Kidney (tissue), 14 donors: ENCODE measurements around the gene TYK2. TPM values are rescaled to one million over a fixed set of nuclear protein-coding genes. Genes with fewer than 3 reads are reported as not detected.

ENCODE experiments used
- DNase-seq, 5 donors: peaks; one replicate each; pipeline ENCODE4 v3.0.0-alpha.2; 2013 to 2020
- FAIRE-seq: peaks from 2 replicates; lab custom pipeline; 2012; peaks lifted over from hg19 to GRCh38; lab: Jason Lieb, UNC
- H3K27ac ChIP-seq, 2 donors: one replicate each; pipeline ENCODE4 v1.7.0; 2013; ENCODE audit warnings: low read depth in 2 of 2, low read length in 2 of 2, inconsistent platforms in 1 of 2
- H3K27me3 ChIP-seq: one replicate; pipeline ENCODE4 v1.7.1; 2013; ENCODE audit warnings: low read length, inconsistent platforms; ENCODE audit not compliant: control insufficient read depth, insufficient read depth
- H3K36me3 ChIP-seq, 3 donors: one replicate each; pipeline versions ENCODE4 v1.7.0 to v1.7.1; 2013; ENCODE audit warnings: low read length in 3 of 3, control low read depth in 1 of 3, inconsistent platforms in 1 of 3; ENCODE audit not compliant: insufficient read depth in 3 of 3, control insufficient read depth in 2 of 3
- H3K4me1 ChIP-seq, 3 donors: one replicate each; pipeline versions ENCODE4 v1.7.0 to v1.7.1; 2013; ENCODE audit warnings: low read length in 3 of 3, inconsistent platforms in 1 of 3, low read depth in 1 of 3; ENCODE audit not compliant: control insufficient read depth in 2 of 3, insufficient read depth in 2 of 3
- H3K4me3 ChIP-seq, 3 donors: one replicate each; pipeline versions ENCODE4 v1.7.0 to v1.8.1; 2013; ENCODE audit warnings: low read length in 3 of 3, control low read depth in 1 of 3, inconsistent platforms in 1 of 3
- H3K9ac ChIP-seq, 3 donors: one replicate each; pipeline versions ENCODE4 v1.7.0 to v1.7.1; 2013; ENCODE audit warnings: low read length in 3 of 3, control low read depth in 1 of 3, inconsistent platforms in 1 of 3
- H3K9me3 ChIP-seq, 3 donors: one replicate each; pipeline versions ENCODE4 v1.7.0 to v1.7.1; 2013; ENCODE audit warnings: low read length in 3 of 3, control low read depth in 1 of 3, inconsistent platforms in 1 of 3; ENCODE audit not compliant: control insufficient read depth in 2 of 3, insufficient read depth in 1 of 3
- intact Hi-C: fragments of 100-400 bp; cut with DNase I; formaldehyde crosslinking; loops from one replicate; pipeline ENCODE4 v1.11.1; 2022
- polyA plus RNA-seq: library from polyadenylated mRNA; stranded (reverse); fragments of 350-450 nt; fragmentation: Illumina TruSeq; extraction: RNeasy Lipid Tissue Mini Kit (QIAGEN cat#74804); gene quantifications from one replicate; pipeline ENCODE4 v1.2.3, GENCODE V29; 2014; ENCODE audit warnings: low read depth, low replicate concordance; ENCODE audit not compliant: insufficient read depth
- total RNA-seq: library from RNA; stranded (reverse); fragmentation: NEBNext Ultra II Directional; extraction: Animal tissue kit (Norgen Biotek cat#: 25700); gene quantifications from one replicate; pipeline ENCODE4 v1.2.1, GENCODE V29; 2021
- TF ChIP-seq, protein P1 (sequence below): IDR thresholded peaks from 3 replicates; pipeline ENCODE4 v1.5.1; 2012; ENCODE audit warnings: mild to moderate bottlenecking, moderate library complexity, borderline replicate concordance; ENCODE audit not compliant: insufficient read depth; ENCODE audit errors: extremely low read depth
- donor health status: control.
- donor health status: control.
- donor health status: control.
- donor health status: control.
- donor health status: control.
- donor health status: DM: yes; HTN: yes; CAD: no.
- donor health status: Normal renal cell carcinoma (clear cell type).

The TYK2 gene
- total and polyA plus RNA-seq, 2 donors from 2014 or later, result 127 to 131 TPM

DNA sequence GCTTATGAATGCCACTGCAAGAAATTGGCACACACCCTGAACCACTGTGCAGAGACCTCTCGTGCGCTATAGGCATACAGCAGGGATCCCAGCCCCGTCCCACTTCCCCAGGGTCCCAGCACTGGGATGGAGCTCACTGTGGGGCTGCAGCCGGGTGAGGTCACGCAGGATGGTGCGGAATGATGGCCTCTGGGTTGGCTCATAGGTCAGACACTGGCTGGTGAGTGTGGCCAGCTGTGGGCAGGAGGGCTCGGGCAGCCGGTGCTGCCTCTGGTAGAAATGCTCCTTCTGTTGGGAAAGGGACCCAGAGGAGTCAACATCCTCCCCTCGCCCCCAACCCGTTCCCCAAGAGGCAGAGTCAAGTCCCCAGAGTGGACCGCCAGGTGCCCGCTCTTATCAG, 23.9 kb downstream of the TYK2 start:
- no peak overlapping the region for H3K27ac ChIP-seq
- FAIRE-seq (no peak), DNase-seq (no peak)
- intact Hi-C loops, result no loop called here
- peaks cover 0 to 3% (median 0%) of the 10 kb centered on the region in 3 donors for H3K36me3 ChIP-seq
- H3K4me3 ChIP-seq, result no peak overlapping the region
- TF ChIP-seq, protein P1, sequence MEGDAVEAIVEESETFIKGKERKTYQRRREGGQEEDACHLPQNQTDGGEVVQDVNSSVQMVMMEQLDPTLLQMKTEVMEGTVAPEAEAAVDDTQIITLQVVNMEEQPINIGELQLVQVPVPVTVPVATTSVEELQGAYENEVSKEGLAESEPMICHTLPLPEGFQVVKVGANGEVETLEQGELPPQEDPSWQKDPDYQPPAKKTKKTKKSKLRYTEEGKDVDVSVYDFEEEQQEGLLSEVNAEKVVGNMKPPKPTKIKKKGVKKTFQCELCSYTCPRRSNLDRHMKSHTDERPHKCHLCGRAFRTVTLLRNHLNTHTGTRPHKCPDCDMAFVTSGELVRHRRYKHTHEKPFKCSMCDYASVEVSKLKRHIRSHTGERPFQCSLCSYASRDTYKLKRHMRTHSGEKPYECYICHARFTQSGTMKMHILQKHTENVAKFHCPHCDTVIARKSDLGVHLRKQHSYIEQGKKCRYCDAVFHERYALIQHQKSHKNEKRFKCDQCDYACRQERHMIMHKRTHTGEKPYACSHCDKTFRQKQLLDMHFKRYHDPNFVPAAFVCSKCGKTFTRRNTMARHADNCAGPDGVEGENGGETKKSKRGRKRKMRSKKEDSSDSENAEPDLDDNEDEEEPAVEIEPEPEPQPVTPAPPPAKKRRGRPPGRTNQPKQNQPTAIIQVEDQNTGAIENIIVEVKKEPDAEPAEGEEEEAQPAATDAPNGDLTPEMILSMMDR, result no peak
- no peak overlapping the region for H3K9ac ChIP-seq
- no peaks in the 10 kb centered on the region for H3K27me3 ChIP-seq
- H3K4me1 ChIP-seq, result peaks cover 0 to 4% (median 0%) of the 10 kb centered on the region in 3 donors
- H3K9me3 ChIP-seq, result no peaks in the 10 kb centered on the region

DNA sequence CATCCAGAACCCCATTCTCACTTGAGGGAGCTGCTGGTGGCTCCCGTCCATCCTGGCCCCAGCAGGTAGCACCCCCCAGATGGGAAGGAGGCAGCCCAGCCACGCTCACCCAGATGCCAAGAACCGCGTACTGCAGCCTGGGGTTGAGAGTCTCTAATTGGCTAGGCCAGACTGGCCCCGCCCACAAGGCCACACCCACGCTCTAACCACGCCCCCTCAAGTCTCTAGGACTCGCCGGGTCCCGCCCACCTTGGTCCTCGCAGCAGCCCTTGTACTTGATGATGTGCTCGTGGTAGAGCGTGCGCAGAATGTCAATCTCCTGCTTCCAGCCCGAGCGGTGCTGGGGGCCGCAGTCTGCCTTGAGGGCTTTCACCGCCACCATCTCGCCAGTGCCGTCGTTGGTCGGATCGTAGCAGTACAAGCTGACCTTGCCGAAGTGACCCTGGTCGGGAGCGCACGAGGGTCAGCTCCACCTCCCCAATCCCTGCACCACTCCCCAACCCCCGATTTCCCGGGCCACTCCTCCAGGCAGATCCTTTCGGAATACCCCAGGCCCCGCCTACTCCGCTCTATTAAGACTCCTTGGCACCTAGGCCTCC, 26.5 kb downstream of the TYK2 start:
- H3K27me3 ChIP-seq, result no peaks in the 10 kb centered on the region
- H3K4me3 ChIP-seq, result peak overlapping the region in 2 of 3 donors; percentile 12 to 57
- peak overlapping the region; percentile 93 to 95 for H3K27ac ChIP-seq
- peak overlapping the region in 1 of 3 donors; percentile 2 for H3K9ac ChIP-seq
- TF ChIP-seq, protein P1, result no peak
- H3K36me3 ChIP-seq, result no peaks in the 10 kb centered on the region
- H3K9me3 ChIP-seq, result no peaks in the 10 kb centered on the region
- peaks cover 0 to 4% (median 0%) of the 10 kb centered on the region in 3 donors for H3K4me1 ChIP-seq
- intact Hi-C loops, result no loop called here
- DNase-seq, result peak; percentile 85 to 96 (median 90)
- FAIRE-seq, result no peak

DNA sequence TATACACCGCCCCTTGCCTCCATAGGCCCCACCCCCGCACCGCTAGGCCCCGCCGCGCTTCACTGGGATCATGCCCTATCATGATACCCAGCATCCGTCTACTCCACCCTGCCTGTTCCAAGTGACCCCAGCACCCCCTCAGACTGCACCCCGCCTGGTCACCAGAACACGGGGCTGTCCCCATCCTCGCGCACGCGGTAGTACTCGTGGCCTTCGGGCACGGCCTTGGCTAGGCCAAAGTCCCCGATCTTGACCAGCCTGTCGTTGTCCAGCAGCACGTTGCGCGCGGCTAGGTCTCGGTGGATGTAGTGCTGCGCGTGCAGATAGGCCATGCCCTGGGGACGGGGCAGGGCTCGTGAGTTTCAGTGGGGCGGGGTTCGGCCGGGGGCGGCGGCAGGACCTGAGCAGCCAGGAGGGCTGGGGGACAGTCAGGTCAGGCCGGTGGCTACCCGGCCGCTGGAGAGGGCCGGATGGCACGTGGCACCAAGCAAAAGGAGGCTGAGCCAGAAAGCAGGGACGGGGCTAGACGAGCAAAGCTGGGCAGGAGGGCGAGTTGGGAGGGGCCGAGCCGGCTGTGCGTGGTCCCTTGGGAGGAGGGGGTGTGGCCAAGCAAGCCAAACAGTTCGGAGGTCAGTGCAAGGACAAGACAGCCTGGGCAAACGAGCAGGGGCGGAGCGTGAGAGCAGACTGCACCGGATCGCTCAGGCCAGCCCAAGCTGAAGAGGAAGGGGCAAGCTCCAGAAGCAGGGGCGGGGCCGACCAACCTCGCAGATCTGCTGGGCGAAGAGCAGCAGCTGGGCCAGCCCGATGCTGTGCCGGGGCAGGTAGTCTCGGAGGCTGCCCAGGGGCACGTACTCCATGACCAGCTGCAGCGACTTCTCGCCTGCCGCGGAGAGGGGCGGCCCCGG, 27.4 kb downstream of the TYK2 start:
- peak; percentile 89 to 96 (median 94) for DNase-seq
- TF ChIP-seq, protein P1, result no peak
- H3K4me3 ChIP-seq, result peak overlapping the region in 1 of 3 donors; percentile 57
- H3K27ac ChIP-seq, result peak overlapping the region; percentile 93 to 95
- no peaks in the 10 kb centered on the region for H3K27me3 ChIP-seq
- peaks cover 0 to 4% (median 0%) of the 10 kb centered on the region in 3 donors for H3K4me1 ChIP-seq
- no peaks in the 10 kb centered on the region for H3K36me3 ChIP-seq
- peak overlapping the region in 1 of 3 donors; percentile 69 for H3K9ac ChIP-seq
- intact Hi-C loops, result no loop called here
- FAIRE-seq, result no peak
- no peaks in the 10 kb centered on the region for H3K9me3 ChIP-seq
